IMR-90 (cell line): ENCODE data around the gene PCDHGA2. TPM values are rescaled to one million over a fixed set of nuclear protein-coding genes. Genes with fewer than 3 reads are reported as not detected.

ENCODE experiments used
- ATAC-seq: fragments of 200-7000 bp; cut with Tn5 transposase; 2 replicates; pipeline ENCODE4 v1.9.1; 2020; ENCODE audit warnings: low read depth, mild to moderate bottlenecking, moderate library complexity
- BruUV-seq: library from RNA; stranded (reverse); fragments of 400-500 nt; replicated peaks from 2 replicates; lab custom pipeline; 2021; lab: Mats Ljungman, UMichigan
- CTCF ChIA-PET: fragments of 300-600 bp; formaldehyde crosslinking; extraction: SDS; loops from one replicate; lab custom pipeline; 2021; ENCODE audit warnings: antibody characterized with exemption; lab: Yijun Ruan, JAX
- POLR2A ChIA-PET: fragments of 300-600 bp; sonication (Branson Sonifier 250); formaldehyde crosslinking; loops from one replicate; lab custom pipeline; 2022; ENCODE audit warnings: antibody characterized with exemption; ENCODE audit not compliant: unreplicated experiment; lab: Charles Lee
- DNase-seq: peaks from one replicate; pipeline ENCODE4 v3.0.0; 2013
- H2AFZ ChIP-seq: replicated peaks from 2 replicates; pipeline ENCODE3; 2013; ENCODE audit warnings: low read length, mild to moderate bottlenecking; ENCODE audit not compliant: poor library complexity
- H2AK5ac ChIP-seq: 2 replicates; pipeline ENCODE4 v1.6.1; 2013; ENCODE audit warnings: low read depth, low read length, inconsistent platforms
- H2AK9ac ChIP-seq: replicated peaks from 2 replicates; pipeline ENCODE3; 2013; ENCODE audit warnings: mild to moderate bottlenecking, low read depth, low read length, moderate library complexity; ENCODE audit not compliant: poor library complexity
- H2BK120ac ChIP-seq: 2 replicates; pipeline ENCODE4 v1.6.1; 2013; ENCODE audit warnings: low read depth, low read length, inconsistent platforms
- H2BK15ac ChIP-seq: 3 replicates; pipeline ENCODE4 v1.6.1; 2013; ENCODE audit warnings: low read depth, low read length, inconsistent platforms
- H2BK20ac ChIP-seq: 2 replicates; pipeline ENCODE4 v1.6.1; 2013; ENCODE audit warnings: low read depth, mild to moderate bottlenecking, inconsistent platforms, low read length, moderate library complexity
- H2BK5ac ChIP-seq: 2 replicates; pipeline ENCODE4 v1.6.1; 2013; ENCODE audit warnings: mild to moderate bottlenecking, low read depth, low read length, inconsistent platforms; ENCODE audit not compliant: poor library complexity, severe bottlenecking
- H3K14ac ChIP-seq: replicated peaks from 2 replicates; pipeline ENCODE4 v1.6.1; 2013; ENCODE audit warnings: low read depth, low read length, inconsistent platforms
- H3K18ac ChIP-seq: 2 replicates; pipeline ENCODE4 v1.6.1; 2013; ENCODE audit warnings: low read depth, low read length, control low read depth
- H3K23ac ChIP-seq: 2 replicates; pipeline ENCODE4 v1.6.1; 2013; ENCODE audit warnings: low read depth, low read length, inconsistent platforms
- H3K27ac ChIP-seq: 2 replicates; pipeline ENCODE4 v1.5.1; 2013; ENCODE audit warnings: mild to moderate bottlenecking, control low read depth, low read length; ENCODE audit not compliant: insufficient read depth
- H3K27me3 ChIP-seq: 2 replicates; pipeline ENCODE4 v1.6.1; 2013; ENCODE audit warnings: low read length; ENCODE audit not compliant: control insufficient read depth, insufficient read depth
- H3K36me3 ChIP-seq: 2 replicates; pipeline ENCODE4 v1.6.1; 2013; ENCODE audit warnings: low read length, mixed read lengths; ENCODE audit not compliant: control insufficient read depth, insufficient read depth
- H3K4ac ChIP-seq: 2 replicates; pipeline ENCODE4 v1.6.1; 2013; ENCODE audit warnings: low read depth, low read length, inconsistent platforms
- H3K4me1 ChIP-seq: 2 replicates; pipeline ENCODE4 v1.6.1; 2013; ENCODE audit warnings: low read length, mixed read lengths; ENCODE audit not compliant: control insufficient read depth, insufficient read depth
- H3K4me2 ChIP-seq: 2 replicates; pipeline ENCODE4 v1.6.1; 2013; ENCODE audit warnings: low read depth, mild to moderate bottlenecking, control low read depth, low read length, moderate library complexity
- H3K4me3 ChIP-seq: 2 replicates; pipeline ENCODE4 v1.5.1; 2013; ENCODE audit warnings: low read depth, mild to moderate bottlenecking, control low read depth, low read length, moderate library complexity; ENCODE audit not compliant: insufficient read depth
- H3K56ac ChIP-seq: 2 replicates; pipeline ENCODE4 v1.6.1; 2013; ENCODE audit warnings: low read length, inconsistent platforms; ENCODE audit not compliant: insufficient read depth; ENCODE audit errors: extremely low read depth
- H3K79me1 ChIP-seq, 2 experiments: 2 replicates each; pipeline ENCODE4 v1.6.1; 2013; ENCODE audit warnings: low read length in 2 of 2, inconsistent platforms in 1 of 2, low read depth in 1 of 2
- H3K9ac ChIP-seq: 2 replicates; pipeline ENCODE4 v1.6.1; 2013; ENCODE audit warnings: low read depth, low read length, control low read depth
- H3K9me1 ChIP-seq: 2 replicates; pipeline ENCODE4 v1.6.1; 2013; ENCODE audit warnings: low read length, inconsistent platforms; ENCODE audit not compliant: insufficient read depth
- H3K9me3 ChIP-seq: 2 replicates; pipeline ENCODE4 v1.6.1; 2013; ENCODE audit warnings: low read length; ENCODE audit not compliant: control insufficient read depth, insufficient read depth
- H4K20me1 ChIP-seq: 2 replicates; pipeline ENCODE4 v1.6.1; 2013; ENCODE audit warnings: low read length, inconsistent platforms; ENCODE audit not compliant: insufficient read depth
- H4K5ac ChIP-seq: 2 replicates; pipeline ENCODE4 v1.6.1; 2013; ENCODE audit warnings: mild to moderate bottlenecking, low read depth, low read length, control low read depth
- H4K8ac ChIP-seq, 2 experiments: 2 replicates each; pipeline ENCODE4 v1.6.1; 2013; ENCODE audit warnings: low read depth in 2 of 2, low read length in 2 of 2, control low read depth in 1 of 2, inconsistent platforms in 1 of 2
- H4K91ac ChIP-seq: 2 replicates; pipeline ENCODE4 v1.6.1; 2013; ENCODE audit warnings: low read depth, low read length, inconsistent platforms; ENCODE audit not compliant: insufficient read depth
- MAFK ChIP-seq: IDR thresholded peaks from 2 replicates; pipeline ENCODE4 v1.6.1; 2012; ENCODE audit warnings: low read depth, low read length, improper control_type of control experiment
- MAZ ChIP-seq: IDR thresholded peaks from 2 replicates; pipeline ENCODE4 v1.6.1; 2012; ENCODE audit warnings: low read depth, mild to moderate bottlenecking, low read length, improper control_type of control experiment, moderate library complexity, borderline replicate concordance
- NFE2L2 ChIP-seq: fragments of 150-350 bp; IDR thresholded peaks from 2 replicates; pipeline ENCODE4 v1.6.1; 2016; ENCODE audit warnings: low read depth, mild to moderate bottlenecking, low read length
- POLR2A ChIP-seq: IDR thresholded peaks from 2 replicates; pipeline ENCODE4 v1.6.1; 2012; ENCODE audit warnings: mild to moderate bottlenecking, low read depth, low read length
- RAD21 ChIP-seq: IDR thresholded peaks from 2 replicates; pipeline ENCODE4 v1.6.1; 2012; ENCODE audit warnings: low read length, improper control_type of control experiment
- SMC3 ChIP-seq: fragments of 150-350 bp; IDR thresholded peaks from 2 replicates; pipeline ENCODE4 v1.6.1; 2016; ENCODE audit warnings: low read depth, mild to moderate bottlenecking, antibody characterized with exemption, low read length, moderate library complexity
- WGBS, 2 experiments: methylation state at CpG; one replicate each; pipeline versions ENCODE4 v1.1.5 to v1.1.7; 2013; ENCODE audit warnings: missing lambda C conversion rate in 2 of 2; ENCODE audit not compliant: insufficient read length in 1 of 2; ENCODE audit errors: extremely low coverage in 2 of 2; 5-methylcytosine and 5-hydroxymethylcytosine counted together
- dilution Hi-C: fragments of 300-500 bp; cut with HindIII; formaldehyde crosslinking; loops from one replicate; pipeline ENCODE4 v1.14.3; 2018; ENCODE audit warnings: low sequenced_read_pairs; ENCODE audit not compliant: unreplicated experiment
- in situ Hi-C: fragments of 300-500 bp; cut with MboI; formaldehyde crosslinking; loops from 3 replicates; pipeline ENCODE4 v1.14.3; 2019; ENCODE audit warnings: low sequenced_read_pairs, inconsistent platforms, mixed read lengths
- intact Hi-C: fragments of 100-400 bp; cut with micrococcal nuclease; formaldehyde crosslinking; loops from 2 replicates; pipeline ENCODE4 v1.10.0; 2022
- polyA plus RNA-seq, 3 experiments: library from polyadenylated mRNA; depleted of rRNA; stranded (reverse); fragments of >200 nt; gene quantifications; 2 replicates each; pipeline ENCODE4 v1.2.3, GENCODE V29; 2012; ENCODE audit warnings: low replicate concordance in 1 of 3
- total RNA-seq: library from RNA; depleted of rRNA; stranded (reverse); fragments of >200 nt; gene quantifications from 2 replicates; pipeline ENCODE4 v1.2.3, GENCODE V29; 2012
- TF ChIP-seq, protein P1 (sequence below): conservative IDR thresholded peaks from 2 replicates; pipeline ENCODE4 v1.5.1; 2012; ENCODE audit warnings: mild to moderate bottlenecking, low read depth, low read length, improper control_type of control experiment

PCDHGA2 gene
- total and polyA plus RNA-seq, 2 of the 4 experiments (the other 2 are of a cell fraction), result 3.4 to 3.6 TPM

DNA sequence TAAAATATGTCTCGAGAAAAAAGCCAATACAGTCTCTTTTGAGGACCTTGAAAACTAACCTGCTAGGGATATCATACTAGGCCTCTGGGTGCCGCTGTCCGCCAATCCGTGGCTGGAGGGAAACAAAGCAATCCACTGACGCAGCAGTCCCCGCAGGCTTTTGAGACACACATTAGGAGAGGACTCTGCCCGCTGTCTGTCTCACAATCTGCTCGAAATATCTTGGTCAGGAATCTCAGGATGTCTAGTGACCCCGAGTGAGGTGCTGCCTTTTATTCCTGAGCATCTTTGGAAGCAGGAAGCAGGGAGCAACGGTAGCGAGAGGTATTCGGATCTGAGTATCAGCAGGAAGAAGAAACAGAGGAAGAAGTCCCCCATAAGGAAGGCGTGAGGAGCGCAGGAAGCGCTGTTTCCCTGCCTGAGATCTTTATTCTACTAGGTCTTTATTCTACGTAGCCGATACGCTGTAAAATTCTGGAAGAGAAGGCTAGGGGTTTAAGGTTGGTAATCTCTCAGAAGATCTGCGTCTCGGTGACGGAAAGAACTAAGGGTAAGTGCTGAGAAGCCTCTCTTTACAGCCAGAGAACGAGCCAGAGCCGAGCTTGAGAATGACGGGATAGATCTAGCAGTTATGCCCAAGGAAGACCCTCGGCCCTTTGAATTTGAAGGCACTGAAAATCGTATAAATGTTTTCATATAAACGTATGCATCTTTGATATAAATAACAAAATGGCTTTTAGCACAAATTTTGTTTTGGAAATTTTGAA, 12.3 kb upstream of the PCDHGA2 start:
- CTCF ChIA-PET, result interaction anchor here (0.6 to 1.1 kb wide), 5 partner anchors 11 to 234 kb away, joined by 3 to 4 read pairs (median 3); no protein-coding TSS in a partner anchor
- WGBS, 2 experiments, result 8% methylated on average over 12 of the region's 27 CpGs; no CpG with 5 or more reads in 1 of the 2 experiments
- peaks cover 2% of the 10 kb centered on the region for H3K36me3 ChIP-seq
- peak overlapping the region; percentile 88 for H3K56ac ChIP-seq
- no peak overlapping the region for H2AK5ac ChIP-seq
- dilution Hi-C loops (no loop called here), intact Hi-C loops (loop anchor here (1.0 to 5.0 kb wide), 3 partner anchors 36 to 238 kb away; partner anchors contain the start of genes PCDHGA10 and PCDHGA5), in situ Hi-C loops (loop anchor here (5.0 kb wide), 1 partner anchor 236 kb away; no protein-coding TSS in a partner anchor)
- no peak overlapping the region; the same call in 2 of the 3 replicates for H2BK15ac ChIP-seq
- H2AK9ac ChIP-seq, result no peak overlapping the region
- H3K9me1 ChIP-seq, result no peaks in the 10 kb centered on the region
- 0 out of 2 replicates have a peak overlapping the region, but pooled peaks have one; percentile 6 for H2BK20ac ChIP-seq
- no peaks in the 10 kb centered on the region for H3K4me1 ChIP-seq
- peak overlapping the region; percentile 100 for H3K9ac ChIP-seq
- peak overlapping the region; percentile 98 for H3K14ac ChIP-seq
- peak overlapping the region; percentile 98 for H3K18ac ChIP-seq
- no TSS peak for BruUV-seq
- DNase-seq (peak; percentile 82), ATAC-seq (peak; percentile 98)
- H3K23ac ChIP-seq, result peak overlapping the region; percentile 85
- no peaks in the 10 kb centered on the region for H4K20me1 ChIP-seq
- peak overlapping the region; percentile 47 to 94 for H4K8ac ChIP-seq
- peak overlapping the region; percentile 97 for H3K4me2 ChIP-seq
- H3K4ac ChIP-seq, result peak overlapping the region; percentile 96
- H2AFZ ChIP-seq, result peak overlapping the region; percentile 95
- peak overlapping the region; percentile 84 for H4K91ac ChIP-seq
- TF ChIP-seq MAZ (no peak), NFE2L2 (no peak), MAFK (peak; percentile 48; the same call in 1 of the 2 replicates), SMC3 (peak; percentile 37), RAD21 (peak; percentile 64), POLR2A (peak; percentile 53; the same call in 1 of the 2 replicates)
- TF ChIP-seq, protein P1, sequence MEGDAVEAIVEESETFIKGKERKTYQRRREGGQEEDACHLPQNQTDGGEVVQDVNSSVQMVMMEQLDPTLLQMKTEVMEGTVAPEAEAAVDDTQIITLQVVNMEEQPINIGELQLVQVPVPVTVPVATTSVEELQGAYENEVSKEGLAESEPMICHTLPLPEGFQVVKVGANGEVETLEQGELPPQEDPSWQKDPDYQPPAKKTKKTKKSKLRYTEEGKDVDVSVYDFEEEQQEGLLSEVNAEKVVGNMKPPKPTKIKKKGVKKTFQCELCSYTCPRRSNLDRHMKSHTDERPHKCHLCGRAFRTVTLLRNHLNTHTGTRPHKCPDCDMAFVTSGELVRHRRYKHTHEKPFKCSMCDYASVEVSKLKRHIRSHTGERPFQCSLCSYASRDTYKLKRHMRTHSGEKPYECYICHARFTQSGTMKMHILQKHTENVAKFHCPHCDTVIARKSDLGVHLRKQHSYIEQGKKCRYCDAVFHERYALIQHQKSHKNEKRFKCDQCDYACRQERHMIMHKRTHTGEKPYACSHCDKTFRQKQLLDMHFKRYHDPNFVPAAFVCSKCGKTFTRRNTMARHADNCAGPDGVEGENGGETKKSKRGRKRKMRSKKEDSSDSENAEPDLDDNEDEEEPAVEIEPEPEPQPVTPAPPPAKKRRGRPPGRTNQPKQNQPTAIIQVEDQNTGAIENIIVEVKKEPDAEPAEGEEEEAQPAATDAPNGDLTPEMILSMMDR, result peak; percentile 81
- peak overlapping the region; percentile 85 for H3K4me3 ChIP-seq
- no peaks in the 10 kb centered on the region; a peak in 1 of 4 replicates for H3K79me1 ChIP-seq
- peak overlapping the region; percentile 96 for H3K27ac ChIP-seq
- peak overlapping the region; percentile 99 for H4K5ac ChIP-seq
- POLR2A ChIA-PET, result no interaction called here
- peak overlapping the region; percentile 87 for H2BK5ac ChIP-seq
- H2BK120ac ChIP-seq, result peak overlapping the region; percentile 89
- H3K27me3 ChIP-seq, result no peaks in the 10 kb centered on the region
- H3K9me3 ChIP-seq, result peaks cover 15% of the 10 kb centered on the region; the same call in 1 of the 2 replicates
